Sciatic nerve (tissue), 2 donors: ENCODE measurements around the gene TRIM29. TPM values are rescaled to one million over a fixed set of nuclear protein-coding genes. Genes with fewer than 3 reads are reported as not detected.
A peak's percentile ranks its signal among the peaks of the same experiment; 100 is the strongest.

ENCODE experiments used
- ATAC-seq: fragments of 200-7000 bp; cut with Tn5 transposase; one replicate; pipeline ENCODE4 v1.9.1; 2020; ENCODE audit warnings: mild to moderate bottlenecking, moderate library complexity
- DNase-seq: peaks from one replicate; pipeline ENCODE4 v3.0.0-alpha.2; 2020; ENCODE audit warnings: low spot score
- intact Hi-C: fragments of 100-400 bp; cut with DNase I; formaldehyde crosslinking; loops from one replicate; pipeline ENCODE4 v1.14.2; 2022
- total RNA-seq: library from RNA; stranded (reverse); fragmentation: NEBNext Ultra II Directional; extraction: Animal tissue kit (Norgen Biotek cat#: 25700); gene quantifications from one replicate; pipeline ENCODE4 v1.2.1, GENCODE V29; 2021
- donor health status: DM: no; HTN: no; CAD: no.
- donor health status: DM: no; HTN: no; CAD: no.

Gene TRIM29
- total RNA-seq, 1 donor from 2014 or later, result 33.2 TPM

- ATAC-seq (peak; percentile 97), DNase-seq (peak; percentile 77)
- intact Hi-C loops, result no loop called here
Measured at GRCh38 chr11:120128392-120129119, 9.4 kb downstream of the TRIM29 start.

GRCh38 chr11:120127236-120127635, 10.7 kb downstream of the TRIM29 start:
- no peak for DNase-seq
- no peak for ATAC-seq
- intact Hi-C loops, result no loop called here

GRCh38 chr11:120126620-120127019, 11.3 kb downstream of the TRIM29 start:
- no peak for DNase-seq
- ATAC-seq, result no peak
- intact Hi-C loops, result no loop called here

- ATAC-seq, result no peak
- no peak for DNase-seq
- intact Hi-C loops, result no loop called here
Measured at GRCh38 chr11:120125509-120125908, 12.4 kb downstream of the TRIM29 start.

- ATAC-seq, result no peak
- DNase-seq, result no peak
- intact Hi-C loops, result no loop called here
Measured at GRCh38 chr11:120125024-120125423, 12.9 kb downstream of the TRIM29 start.

GRCh38 chr11:120124355-120124754, 13.6 kb downstream of the TRIM29 start:
- intact Hi-C loops, result no loop called here
- ATAC-seq (no peak), DNase-seq (no peak)

GRCh38 chr11:120123946-120124345, 14.0 kb downstream of the TRIM29 start:
- intact Hi-C loops, result no loop called here
- DNase-seq (no peak), ATAC-seq (no peak)

GRCh38 chr11:120122924-120123683, 14.8 kb downstream of the TRIM29 start:
- no peak for ATAC-seq
- no peak for DNase-seq
- intact Hi-C loops, result no loop called here

- ATAC-seq (peak; percentile 81), DNase-seq (no peak)
- intact Hi-C loops, result no loop called here
Measured at GRCh38 chr11:120121914-120122473, 15.9 kb downstream of the TRIM29 start.

- intact Hi-C loops, result no loop called here
- ATAC-seq (no peak), DNase-seq (no peak)
Measured at GRCh38 chr11:120121336-120121735, 16.6 kb downstream of the TRIM29 start.

- intact Hi-C loops, result no loop called here
- ATAC-seq (no peak), DNase-seq (no peak)
Measured at GRCh38 chr11:120120805-120121335, 17.0 kb downstream of the TRIM29 start.

- ATAC-seq, result no peak
- intact Hi-C loops, result loop anchor here (10.0 kb wide), 1 partner anchor 634 kb away; no protein-coding TSS in a partner anchor
- no peak for DNase-seq
Measured at GRCh38 chr11:120119121-120119520, 18.8 kb downstream of the TRIM29 start.

- ATAC-seq, result no peak
- intact Hi-C loops, result loop anchor here (10.0 kb wide), 1 partner anchor 633 kb away; no protein-coding TSS in a partner anchor
- no peak for DNase-seq
Measured at GRCh38 chr11:120117991-120118390, 19.9 kb downstream of the TRIM29 start.

GRCh38 chr11:120116966-120117365, 20.9 kb downstream of the TRIM29 start:
- ATAC-seq, result no peak
- intact Hi-C loops, result loop anchor here (10.0 kb wide), 1 partner anchor 632 kb away; no protein-coding TSS in a partner anchor

GRCh38 chr11:120115272-120116000, 22.5 kb downstream of the TRIM29 start:
- ATAC-seq, result no peak

More at GRCh38 chr11:120116966-120117365, 20.9 kb downstream of the TRIM29 start:
- DNase-seq, result no peak

GRCh38 chr11:120112174-120112796, 25.6 kb downstream of the TRIM29 start:
- DNase-seq, result no peak
- ATAC-seq, result peak; percentile 46
- intact Hi-C loops, result loop anchor here (10.0 kb wide), 1 partner anchor 627 kb away; no protein-coding TSS in a partner anchor

More at GRCh38 chr11:120115272-120116000, 22.5 kb downstream of the TRIM29 start:
- intact Hi-C loops, result loop anchor here (10.0 kb wide), 1 partner anchor 631 kb away; no protein-coding TSS in a partner anchor
- no peak for DNase-seq

GRCh38 chr11:120109531-120109930, 28.4 kb downstream of the TRIM29 start:
- intact Hi-C loops, result loop anchor here (5.0 kb wide), 1 partner anchor 442 kb away; no protein-coding TSS in a partner anchor
- DNase-seq (no peak), ATAC-seq (no peak)

- intact Hi-C loops, result loop anchor here (5.0 kb wide), 1 partner anchor 441 kb away; no protein-coding TSS in a partner anchor
- peak; percentile 50 for DNase-seq
- no peak for ATAC-seq
Measured at GRCh38 chr11:120108785-120109168, 29.1 kb downstream of the TRIM29 start.
